HTERT RPE-1 (cell line): ENCODE measurements around the gene B3GNT3.

Experiments
- in situ Hi-C: fragments of 300-500 bp; cut with MboI; formaldehyde crosslinking; loops from 4 replicates; pipeline ENCODE4 v1.14.3; 2020; ENCODE audit warnings: low sequenced_read_pairs

The B3GNT3 gene, protein sequence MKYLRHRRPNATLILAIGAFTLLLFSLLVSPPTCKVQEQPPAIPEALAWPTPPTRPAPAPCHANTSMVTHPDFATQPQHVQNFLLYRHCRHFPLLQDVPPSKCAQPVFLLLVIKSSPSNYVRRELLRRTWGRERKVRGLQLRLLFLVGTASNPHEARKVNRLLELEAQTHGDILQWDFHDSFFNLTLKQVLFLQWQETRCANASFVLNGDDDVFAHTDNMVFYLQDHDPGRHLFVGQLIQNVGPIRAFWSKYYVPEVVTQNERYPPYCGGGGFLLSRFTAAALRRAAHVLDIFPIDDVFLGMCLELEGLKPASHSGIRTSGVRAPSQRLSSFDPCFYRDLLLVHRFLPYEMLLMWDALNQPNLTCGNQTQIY

DNA sequence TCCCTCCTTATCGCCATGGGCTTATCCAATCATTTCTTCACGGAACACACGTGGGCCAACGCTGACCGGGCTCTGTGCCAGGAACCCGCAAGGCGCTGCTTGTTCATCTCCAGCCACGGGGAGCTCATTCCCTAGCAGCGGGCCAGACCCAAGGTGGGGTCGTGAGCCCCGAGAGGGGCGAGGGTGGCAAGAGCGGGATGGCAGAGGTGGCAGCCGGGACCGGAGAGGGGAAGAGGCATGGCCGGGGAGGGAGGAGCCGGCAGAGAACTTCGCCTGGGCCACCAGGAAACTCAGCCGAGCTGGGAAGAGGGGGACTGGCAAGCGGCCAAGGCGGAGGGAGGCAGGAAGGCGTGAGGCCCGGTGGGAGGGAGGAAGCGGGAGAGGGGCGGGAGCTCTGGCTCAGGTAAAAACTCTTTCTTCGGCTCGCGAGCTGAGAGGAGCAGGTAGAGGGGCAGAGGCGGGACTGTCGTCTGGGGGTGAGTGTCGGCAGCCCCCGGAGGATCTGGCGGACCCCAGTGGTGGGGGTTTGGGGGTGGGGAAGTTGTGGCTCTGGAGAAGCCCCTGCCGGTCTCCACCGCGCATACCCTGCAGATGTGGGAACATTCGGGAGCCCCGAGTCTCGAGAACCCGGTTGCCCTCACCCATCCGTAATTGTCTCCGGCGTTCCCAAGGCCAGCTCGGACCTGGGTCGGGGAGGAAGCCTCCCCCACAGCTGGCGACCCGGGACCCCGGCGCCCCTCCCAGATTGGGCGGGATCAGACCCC is at the start of gene B3GNT3:
Gene B3GNT3 (plus strand): TSS at position 408 of the 764 bp plus-strand sequence. CDS start 12,670 bp downstream, outside the sequence.
- in situ Hi-C loops: no loop called here

- in situ Hi-C loops: no loop called here
Observed at GRCh38 chr19:17747205-17748098, 47.5 kb upstream of the B3GNT3 start.

- in situ Hi-C loops: no loop called here
Observed at GRCh38 chr19:17748884-17749638, 45.9 kb upstream of the B3GNT3 start.

- in situ Hi-C loops: no loop called here
Observed at GRCh38 chr19:17749912-17750317, 45.0 kb upstream of the B3GNT3 start.

DNA sequence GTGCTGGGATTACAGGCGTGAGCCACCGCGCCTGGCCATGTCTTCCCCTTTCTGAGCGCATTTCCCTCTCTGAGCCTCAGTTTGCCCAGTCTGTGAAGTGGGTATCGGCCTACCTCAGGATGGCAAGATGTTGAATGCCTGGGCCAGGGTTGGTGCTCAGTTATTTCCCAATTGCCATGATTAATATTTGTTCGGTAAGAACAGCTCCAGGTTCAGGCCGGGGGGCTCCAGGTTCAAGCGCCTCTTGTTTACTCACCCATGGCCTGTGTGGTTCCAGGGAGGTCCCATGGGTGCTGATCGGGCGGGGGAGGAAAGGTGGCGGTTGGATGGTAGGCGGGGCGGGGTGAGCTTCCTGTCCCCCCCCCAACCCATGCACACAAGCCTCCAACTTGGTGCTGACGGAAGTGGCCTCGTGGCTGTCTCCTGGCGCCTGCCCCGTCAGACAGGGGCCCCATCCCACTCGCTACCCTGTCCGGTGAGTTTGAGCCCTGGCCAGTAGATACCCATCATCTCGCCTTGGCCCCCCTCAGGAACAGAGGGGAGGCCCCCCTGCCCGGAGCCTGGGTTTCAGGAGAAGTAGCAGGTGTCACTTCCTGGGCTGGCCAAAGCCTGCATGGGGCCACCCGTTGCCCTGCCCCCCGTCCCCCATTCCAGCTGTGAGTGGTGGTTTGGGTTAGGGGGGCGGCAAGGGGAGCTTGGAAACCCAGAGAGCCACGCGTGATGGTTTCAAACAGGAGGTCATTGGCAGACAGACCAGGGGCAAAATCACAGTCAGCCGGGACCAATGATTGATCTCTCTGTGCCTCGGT is 43.6 kb upstream of the B3GNT3 start, which contains the start of gene FCHO1:
Gene FCHO1 (plus strand): TSS at position 375 of the 809 bp plus-strand sequence. CDS start 3,688 bp downstream, outside the sequence.
- in situ Hi-C loops: no loop called here

DNA sequence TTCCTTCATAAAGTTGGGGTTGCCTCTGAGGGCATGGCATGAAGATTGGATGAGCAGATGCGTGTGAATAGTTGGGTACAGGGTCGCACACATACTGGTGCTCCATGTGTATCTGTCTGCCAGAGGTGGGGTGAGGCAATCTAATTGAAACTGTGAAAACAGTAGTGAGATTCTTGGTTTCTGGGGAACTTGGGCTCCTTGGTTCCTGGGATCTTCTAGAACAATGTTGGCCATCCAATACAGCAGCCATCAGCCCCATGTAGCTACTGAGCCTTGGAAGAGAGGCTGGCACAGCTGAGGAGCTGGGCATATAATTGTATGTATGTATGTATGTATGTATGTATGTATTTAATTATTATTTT is 43.0 kb upstream of the B3GNT3 start:
- in situ Hi-C loops: no loop called here

GRCh38 chr19:17752865-17753639 is 41.9 kb upstream of the B3GNT3 start:
- in situ Hi-C loops: no loop called here

DNA sequence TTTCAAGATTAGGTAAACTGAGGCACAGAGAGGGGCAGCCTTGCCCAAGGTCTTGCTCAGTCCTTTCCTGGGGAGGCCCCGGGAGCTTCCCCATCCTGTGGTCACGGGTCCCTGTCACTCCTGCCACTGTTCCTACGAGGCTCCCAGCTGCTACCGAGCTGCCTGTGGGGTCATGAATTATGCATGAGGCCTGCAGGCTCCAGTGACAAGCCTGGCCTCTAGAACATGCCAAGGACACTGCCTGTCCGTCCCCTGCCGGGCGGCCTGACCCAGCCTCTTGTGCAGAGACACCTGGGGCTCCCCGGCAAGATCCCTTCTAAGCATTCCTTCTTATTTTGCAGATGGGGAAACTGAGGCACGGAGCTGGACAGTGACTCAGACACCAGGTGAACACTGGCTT is 41.0 kb upstream of the B3GNT3 start:
- in situ Hi-C loops: no loop called here

- in situ Hi-C loops: no loop called here
Observed at GRCh38 chr19:17754634-17755442, 40.1 kb upstream of the B3GNT3 start.

DNA sequence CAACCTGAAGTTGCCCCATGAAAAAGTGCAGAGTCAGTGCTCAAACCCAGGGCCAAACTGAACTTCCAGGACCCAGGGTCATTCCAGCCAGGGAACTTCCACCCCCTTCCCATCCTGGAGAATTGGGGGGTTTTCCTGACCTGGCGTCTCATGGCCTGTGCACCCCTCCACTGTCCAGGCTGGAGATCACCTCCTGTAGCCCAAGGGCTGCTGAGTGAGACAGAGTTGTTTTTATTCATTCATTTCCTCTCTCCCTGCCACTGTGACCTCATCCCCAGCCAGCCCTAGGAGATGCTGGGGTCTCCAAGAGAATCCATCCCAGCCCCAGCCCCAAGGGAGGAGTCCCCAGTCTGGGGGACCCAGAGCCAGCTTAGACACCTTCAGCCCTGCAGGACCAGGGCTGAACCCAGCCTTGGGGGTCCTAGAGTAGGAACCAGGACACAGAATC is 39.5 kb upstream of the B3GNT3 start:
- in situ Hi-C loops: no loop called here

GRCh38 chr19:17755977-17756670 is 38.8 kb upstream of the B3GNT3 start:
- in situ Hi-C loops: no loop called here

- in situ Hi-C loops: no loop called here
Observed at GRCh38 chr19:17757125-17757524, 37.8 kb upstream of the B3GNT3 start.

DNA sequence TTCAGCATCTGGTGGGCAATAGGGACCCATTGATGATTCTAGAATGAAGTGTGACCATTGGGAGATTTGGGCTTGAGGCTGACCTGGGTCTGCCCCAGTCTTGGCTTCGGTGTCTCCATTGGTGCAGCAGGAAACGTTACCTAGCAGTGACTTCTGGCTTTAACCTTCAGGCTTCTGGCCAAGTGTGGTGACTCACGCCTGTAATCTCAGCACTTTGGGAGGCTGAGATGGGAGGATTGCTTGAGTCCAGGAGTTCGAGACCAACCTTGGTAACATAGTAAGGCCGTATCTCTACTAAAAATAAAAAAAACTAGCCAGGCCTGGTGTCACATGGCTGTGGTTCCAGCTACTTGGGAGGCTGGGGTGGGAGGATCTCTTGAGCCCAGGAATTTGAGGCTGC is 36.4 kb upstream of the B3GNT3 start:
- in situ Hi-C loops: no loop called here

DNA sequence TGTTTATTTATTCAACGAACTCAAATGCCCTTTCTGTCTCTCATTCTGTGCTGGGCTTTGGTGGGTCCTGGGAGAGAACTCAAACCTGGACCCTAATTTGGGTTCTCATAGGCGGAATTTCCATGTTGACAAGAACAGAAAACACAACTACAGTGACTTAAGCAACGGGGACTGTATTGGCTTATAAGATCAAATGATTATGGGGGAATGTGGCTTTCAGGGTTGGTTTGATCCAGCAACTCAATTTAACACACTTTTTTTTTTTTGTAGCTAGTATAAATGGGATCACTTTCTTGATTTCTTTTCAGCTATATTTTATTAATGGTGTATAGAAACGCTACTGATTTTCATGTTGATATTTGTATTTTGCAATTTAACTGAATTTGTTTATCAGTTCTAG is 33.8 kb upstream of the B3GNT3 start:
- in situ Hi-C loops: no loop called here

DNA sequence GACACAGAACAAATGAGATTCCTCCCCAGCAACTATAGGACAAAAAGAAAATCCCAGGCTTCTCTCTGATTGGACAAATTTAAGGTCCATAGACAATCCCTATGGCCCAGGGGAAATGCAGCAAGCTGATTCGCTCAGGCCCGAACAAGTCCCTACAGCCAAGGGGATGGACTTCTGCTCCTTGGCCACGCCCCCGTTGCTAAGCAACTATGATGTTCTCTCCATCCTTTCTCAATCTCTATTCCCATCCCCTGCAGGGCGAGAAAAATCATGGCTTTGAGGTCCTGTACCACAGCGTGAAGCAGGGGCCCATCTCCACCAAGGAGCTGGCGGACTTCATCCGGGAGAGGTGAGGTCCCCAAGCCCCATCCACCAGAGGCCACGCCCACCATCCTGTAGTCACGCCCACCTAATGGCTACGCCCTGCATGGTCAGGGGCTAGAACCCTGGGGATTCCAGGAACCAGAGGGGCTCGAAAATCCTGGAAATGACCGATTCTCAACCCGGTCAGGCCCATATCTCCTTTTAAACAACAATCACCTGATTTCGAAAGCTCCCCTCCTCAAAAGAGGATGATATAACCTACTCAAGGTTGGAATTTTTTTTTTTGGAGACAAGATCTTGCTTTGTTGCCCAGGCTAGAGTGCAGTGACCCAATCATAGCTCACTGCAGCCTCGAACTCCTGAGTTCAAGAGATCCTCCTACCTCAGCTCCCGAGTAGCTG is 32.3 kb upstream of the B3GNT3 start:
- in situ Hi-C loops: no loop called here

DNA sequence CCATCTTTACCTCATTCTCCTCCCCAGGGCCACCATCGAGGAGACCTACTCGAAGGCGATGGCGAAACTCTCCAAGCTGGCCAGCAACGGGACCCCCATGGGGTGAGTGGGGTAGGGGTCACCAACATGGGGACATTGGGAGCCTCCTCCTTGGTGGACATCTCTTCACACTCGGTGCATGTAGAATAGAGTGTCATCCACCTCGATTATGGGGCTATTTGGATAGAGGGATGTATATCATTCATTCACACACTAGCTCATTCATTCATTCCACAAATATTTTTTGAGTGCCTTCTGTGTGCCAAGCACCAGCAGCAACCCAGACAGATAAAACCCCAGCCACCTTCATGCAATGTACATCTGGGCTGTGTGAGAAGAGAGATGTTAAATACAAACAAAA is 30.6 kb upstream of the B3GNT3 start:
- in situ Hi-C loops: no loop called here
